Activated CD8-positive, alpha-beta memory T cell treated with anti-CD3 and anti-CD28 coated beads, Interleukin-2, amount 50 U/mL, for 48 hours (primary cell): ENCODE results near the gene MTX1.
"Not testable (repeated sequence)": the region's sequence is repeated elsewhere in the genome, so short reads cannot be mapped to it uniquely, and the experiment has no call there.

Experiments used
- DNase-seq: peaks from one replicate; pipeline ENCODE4 v3.0.0-alpha.2; 2020

The MTX1 gene, protein sequence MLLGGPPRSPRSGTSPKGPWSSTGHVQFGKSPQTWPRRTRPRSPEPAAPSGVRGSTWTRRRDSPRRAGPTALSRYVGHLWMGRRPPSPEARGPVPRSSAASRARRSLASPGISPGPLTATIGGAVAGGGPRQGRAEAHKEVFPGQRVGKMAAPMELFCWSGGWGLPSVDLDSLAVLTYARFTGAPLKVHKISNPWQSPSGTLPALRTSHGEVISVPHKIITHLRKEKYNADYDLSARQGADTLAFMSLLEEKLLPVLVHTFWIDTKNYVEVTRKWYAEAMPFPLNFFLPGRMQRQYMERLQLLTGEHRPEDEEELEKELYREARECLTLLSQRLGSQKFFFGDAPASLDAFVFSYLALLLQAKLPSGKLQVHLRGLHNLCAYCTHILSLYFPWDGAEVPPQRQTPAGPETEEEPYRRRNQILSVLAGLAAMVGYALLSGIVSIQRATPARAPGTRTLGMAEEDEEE

DNA sequence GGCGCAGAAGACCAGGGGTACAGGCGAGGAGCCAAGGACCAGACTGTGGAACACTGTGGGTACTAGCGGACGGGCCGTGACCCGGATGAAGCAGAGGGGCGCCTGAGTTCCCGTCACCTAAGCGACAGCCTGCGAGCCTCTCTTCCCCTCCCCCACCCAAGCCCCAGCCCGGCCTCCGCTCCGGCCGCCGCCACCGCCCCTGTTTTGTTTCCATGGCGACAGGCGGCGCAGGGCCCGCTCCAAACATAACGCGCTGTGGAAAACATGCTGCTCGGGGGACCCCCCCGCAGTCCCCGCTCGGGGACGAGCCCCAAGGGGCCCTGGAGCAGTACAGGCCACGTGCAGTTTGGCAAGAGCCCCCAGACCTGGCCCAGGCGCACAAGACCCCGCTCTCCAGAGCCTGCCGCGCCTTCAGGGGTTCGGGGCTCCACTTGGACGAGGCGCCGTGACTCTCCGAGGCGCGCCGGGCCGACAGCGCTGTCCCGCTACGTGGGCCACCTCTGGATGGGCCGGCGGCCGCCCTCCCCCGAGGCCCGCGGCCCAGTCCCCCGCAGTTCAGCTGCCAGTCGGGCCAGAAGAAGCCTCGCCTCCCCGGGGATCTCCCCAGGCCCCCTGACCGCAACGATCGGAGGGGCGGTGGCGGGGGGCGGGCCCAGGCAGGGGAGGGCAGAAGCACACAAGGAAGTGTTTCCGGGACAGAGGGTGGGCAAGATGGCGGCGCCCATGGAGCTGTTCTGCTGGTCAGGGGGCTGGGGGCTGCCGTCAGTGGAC, at the start of gene MTX1:
Gene MTX1 (plus strand): TSS at position 155 of the 771 bp plus-strand sequence. CDS start 110 bp downstream, at position 265.
- peak; percentile 92 for DNase-seq

DNA sequence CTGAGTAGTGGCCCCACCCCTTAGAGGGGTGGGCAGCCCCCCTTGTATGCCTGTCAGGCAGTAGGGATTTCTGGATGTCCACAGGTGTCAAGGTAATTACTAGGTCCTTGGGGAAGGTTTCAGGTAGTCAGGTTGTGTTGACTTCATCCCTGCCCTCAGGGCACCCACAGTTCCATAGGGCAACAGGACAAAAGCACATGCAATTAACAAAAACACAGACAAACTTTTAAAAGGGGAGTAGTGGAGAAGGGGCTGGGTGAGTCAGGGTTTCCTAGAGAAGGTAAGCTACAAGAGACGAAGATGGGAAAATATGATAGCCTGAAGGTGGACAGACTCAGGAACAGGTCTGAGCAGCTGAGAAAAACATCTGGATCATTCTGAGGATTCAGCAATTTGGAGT, 49.5 kb upstream of the MTX1 start:
- no peak for DNase-seq

DNA sequence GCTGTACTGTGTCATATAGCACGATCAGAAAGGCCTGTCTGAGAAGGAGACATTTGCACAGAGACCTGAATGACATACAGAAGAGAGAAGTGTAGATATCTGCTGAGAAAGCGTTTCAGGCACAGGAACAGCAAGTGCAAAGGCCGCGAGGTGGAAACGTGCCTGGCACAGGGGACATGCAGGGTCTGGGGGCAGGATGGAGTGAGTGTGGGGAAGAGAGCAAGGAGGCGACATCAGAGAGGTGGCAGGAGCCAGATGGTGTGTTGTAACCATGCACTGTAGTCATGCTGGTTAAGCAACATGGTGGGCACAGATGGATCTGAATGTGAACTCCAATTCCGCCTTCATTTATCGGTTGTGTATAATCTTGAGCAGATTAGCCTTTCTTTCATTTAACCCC, 48.4 kb upstream of the MTX1 start:
- no peak for DNase-seq

DNA sequence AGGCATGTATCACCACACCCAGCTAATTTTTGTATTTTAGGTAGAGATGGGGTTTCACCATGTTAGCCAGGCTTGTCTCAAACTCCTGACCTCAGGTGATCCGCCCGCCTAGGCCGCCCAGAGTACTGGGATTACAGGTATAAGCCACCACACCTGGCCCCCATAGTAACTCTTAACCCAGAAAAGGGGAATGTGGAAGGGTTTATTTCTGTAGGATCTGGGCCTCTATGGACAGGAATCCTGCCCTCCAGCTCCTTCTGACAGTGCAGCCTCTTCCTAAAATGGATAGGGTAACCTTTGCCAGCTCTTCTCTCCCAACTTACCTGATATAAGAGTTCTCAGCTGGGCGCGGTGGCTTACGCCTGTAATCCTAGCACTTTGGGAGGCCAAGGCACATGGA, 45.9 kb upstream of the MTX1 start:
- not testable (repeated sequence) for DNase-seq

DNA sequence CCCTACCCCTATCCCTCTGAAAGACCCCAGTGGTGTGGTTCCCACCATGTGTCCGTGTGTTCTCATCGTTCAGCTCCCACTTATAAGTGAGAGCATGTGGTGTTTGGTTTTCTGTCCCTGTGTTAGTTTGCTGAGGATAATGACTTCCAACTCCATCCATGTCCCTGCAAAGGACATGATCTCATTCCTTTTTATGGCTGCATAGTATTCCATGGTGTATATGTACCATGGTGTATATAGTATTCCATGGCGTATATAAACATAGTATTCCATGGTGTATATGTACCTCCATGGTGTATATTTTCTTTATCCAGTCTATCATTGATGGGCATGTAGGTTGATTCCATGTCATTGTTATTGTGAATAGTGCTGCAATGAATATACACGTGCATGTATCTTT, 44.7 kb upstream of the MTX1 start:
- DNase-seq: not testable (repeated sequence)

DNA sequence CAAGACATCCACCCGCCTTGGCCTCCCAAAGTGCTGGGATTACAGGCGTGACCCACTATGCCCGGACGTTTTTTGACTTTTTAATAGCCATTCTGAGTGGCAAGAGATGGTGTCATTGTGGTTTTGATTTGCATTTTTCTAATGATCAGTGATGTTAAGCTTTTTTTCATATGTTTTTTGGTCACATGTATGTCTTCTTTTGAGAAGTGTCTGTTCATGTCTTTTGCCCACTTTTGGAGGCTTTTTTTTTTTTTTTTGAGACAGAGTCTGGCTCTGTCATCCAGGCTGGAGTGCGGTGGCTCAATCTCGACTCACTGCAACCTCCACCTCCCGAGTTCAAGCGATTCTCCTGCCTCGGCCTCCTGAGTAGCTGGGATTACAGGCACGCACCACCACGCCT, 43.9 kb upstream of the MTX1 start:
- DNase-seq: not testable (repeated sequence)

DNA sequence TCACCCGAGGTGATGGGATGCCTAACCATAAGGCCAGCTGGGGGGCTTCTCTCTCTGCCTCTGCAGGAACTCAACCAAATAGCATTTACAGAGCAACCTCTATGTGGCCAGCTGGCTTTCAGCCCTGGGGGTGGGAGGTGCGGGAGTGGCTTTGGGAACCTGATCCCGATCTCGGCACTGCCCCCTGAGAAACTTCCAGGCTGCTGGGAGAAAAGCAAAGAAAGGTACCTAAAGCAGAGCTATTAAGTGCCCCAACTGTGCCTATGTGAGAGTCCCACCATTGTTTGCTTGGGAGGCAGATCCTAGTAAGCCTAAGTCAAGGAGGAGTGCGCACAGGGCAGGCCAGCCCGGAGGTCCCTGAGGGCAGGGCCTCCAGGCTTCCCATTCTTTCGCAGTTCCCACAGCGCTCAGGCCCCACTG, 42.4 kb upstream of the MTX1 start:
- peak; percentile 48 for DNase-seq

DNA sequence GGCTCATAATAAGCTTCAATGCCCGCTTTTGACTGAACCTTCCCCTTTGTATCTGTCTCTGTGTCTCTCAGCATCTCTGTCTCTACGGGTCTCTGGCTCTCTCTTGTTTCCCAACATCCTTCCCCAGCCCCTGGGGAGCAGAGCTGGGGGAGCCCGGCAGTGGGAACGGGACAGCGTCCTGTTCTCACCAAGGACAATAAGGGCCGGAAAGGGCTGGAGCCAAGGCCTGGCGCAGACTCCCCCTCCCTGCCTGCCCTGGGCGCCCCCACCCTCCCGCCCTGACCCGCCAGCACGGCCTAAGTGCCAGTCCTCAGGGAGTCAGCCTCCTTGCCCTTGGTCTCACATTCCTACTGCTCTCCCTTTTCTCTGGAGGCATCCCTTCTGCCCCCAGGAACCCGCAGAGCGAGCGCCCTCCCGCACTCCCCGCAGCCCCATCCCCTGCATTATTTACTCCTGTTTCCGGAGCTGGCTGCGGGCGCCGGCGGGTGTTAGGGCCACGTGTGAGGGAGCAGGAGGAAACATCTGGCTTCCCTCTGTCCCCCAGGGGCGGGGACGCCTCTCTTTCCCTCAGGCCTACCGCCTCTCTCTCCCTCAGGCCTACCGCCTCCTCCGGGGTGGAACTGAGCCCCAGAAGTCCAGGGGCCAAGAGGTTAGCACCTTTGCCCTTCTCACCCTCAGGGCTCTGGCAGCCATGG, 41.9 kb upstream of the MTX1 start:
- DNase-seq: peak; percentile 47

DNA sequence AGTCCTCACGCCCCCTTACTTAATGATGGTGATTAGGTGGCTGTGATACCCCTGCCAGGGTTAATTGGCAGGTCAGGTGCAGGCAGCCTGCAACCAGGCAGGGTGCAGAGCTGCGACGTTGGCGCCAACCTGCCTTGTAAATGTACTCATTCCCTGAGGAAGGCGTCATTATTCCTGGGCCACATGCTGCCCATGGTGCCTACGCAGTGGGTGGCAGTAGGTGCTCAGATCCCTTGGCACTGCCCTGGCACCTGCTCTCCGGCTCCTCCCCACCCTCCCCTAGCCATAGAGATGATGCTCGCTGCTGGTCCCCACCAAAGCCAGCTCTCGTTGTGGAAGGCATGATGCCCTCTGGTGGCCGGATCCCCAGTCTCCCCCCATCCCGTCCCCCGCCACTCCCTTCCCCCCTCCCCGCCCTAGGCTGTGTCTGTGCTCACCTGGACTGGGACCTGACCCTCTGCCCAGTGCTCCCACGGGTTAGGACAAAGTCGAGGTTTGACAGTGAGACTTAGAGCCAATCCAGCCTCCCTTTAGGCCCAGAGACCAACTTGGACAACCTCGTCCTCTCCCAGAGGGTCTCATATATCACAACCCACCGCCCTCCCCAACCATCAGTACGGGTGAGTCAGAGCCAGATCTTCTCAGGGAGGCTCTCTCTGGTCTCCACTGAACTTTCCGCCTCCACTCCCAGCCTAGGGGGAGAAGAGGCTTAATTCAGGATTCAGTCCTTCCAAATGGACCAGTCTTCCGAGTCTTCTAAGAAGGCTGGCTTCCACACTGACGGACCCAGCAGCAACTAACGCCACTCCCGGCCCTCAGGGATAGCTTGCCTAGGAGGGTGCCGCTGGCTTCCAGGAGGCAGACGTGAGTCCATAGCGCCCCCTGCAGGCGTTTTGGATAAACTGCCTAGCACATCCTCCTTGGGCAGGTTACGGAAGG, 41.1 kb upstream of the MTX1 start:
- peak; percentile 98 for DNase-seq

DNA sequence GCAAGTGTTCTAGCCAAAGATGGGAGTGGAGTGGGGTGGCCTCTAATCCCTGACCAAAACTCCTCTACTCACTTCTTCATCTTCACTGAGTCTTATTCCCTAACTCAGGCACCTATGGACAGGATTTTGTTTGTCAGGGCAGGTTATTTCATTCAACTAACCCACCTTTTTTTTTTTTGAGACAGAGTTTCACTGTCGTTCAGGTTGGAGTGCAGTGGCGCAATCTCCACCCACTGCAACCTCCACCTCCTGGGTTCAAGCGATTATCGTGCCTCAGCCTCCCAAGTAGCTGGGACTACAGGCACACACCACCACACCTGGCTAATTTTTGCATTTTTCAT, 40.4 kb upstream of the MTX1 start:
- not testable (repeated sequence) for DNase-seq

DNA sequence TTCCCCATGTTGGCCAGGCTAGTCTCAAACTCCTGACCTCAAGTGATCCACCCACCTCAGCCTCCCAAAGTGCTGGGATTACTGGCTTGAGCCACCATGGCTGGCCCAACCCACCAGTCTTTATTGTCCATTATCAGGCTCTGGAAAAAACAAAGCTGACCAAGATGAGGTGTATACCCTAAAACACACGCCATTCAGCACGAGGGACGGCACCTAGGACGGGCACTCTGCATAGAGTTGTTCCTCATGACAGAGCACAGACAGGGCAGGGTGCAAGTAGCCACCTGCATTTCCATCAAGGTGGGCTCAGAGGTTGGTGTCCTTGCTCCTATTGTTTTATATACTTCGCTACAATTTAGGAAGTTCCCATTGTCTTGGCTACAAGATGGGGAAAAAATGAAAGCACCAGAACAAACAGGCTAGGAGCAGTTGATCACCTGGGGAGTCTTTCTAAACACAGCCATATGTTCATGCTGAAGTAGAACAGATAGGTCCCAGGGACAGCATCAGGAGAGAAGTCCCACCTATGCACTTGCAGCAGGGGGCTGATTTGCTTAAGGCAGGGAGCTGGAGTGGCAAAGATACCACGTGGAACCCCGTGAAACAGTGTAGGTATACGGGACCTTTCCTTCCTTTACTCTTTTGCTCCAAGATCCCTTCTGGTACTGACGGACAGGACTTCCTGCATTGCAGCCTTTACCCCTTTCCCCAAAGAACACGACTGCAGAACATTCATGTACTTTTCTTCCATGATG, 39.9 kb upstream of the MTX1 start:
- DNase-seq: peak; percentile 47

DNA sequence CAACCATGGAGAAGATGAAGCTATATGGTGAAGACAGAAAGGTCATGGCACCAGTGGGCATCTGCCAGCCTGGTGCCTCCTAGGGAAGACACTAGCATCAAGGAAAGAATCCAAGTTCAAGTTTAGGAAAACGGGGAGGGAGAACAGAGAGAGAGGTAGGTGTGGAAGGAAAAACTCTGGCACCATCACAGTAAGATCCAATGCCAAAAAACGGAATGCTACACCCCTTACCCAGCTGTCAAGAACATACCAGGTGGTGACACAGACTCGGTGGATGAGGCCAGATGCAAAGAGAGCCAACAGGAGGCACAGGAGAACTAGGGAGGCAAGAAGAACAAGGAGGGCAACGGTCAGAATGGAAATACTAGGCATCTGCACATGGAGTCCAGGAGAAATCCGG, 39.0 kb upstream of the MTX1 start:
- peak; percentile 35 for DNase-seq

DNA sequence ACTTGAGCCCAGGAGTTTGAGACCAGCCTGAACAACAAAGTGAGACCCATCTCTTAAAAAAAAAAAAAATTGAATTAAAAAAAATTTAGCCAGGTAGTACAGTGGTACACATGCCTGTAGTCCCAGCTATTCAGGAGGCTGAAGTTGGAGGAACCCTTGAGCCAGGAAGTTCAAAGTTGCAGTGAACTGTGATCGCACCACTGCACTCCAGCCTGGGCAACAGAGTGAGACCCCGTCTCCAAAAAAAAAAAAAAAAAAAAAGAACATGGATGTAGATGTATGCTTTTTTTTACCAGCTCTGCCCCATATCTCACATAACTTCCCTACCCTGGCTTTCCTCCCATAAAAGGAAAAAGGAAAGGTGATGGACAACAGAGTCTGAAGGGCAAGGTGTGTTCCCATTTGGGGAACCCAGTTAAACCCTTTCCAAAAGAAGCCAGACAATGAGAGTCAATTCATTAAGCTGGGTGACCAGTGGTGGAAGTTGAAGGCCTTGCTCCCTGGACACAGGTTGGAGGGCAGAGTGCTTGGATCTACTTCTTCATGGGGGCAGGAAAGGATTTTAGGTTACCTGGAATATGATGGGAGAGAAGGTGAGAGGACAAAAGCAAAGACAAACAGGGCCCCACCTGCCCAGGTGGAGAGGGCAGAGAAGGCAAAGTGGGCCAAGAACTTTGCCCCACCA, 38.3 kb upstream of the MTX1 start:
- peak; percentile 35 for DNase-seq

DNA sequence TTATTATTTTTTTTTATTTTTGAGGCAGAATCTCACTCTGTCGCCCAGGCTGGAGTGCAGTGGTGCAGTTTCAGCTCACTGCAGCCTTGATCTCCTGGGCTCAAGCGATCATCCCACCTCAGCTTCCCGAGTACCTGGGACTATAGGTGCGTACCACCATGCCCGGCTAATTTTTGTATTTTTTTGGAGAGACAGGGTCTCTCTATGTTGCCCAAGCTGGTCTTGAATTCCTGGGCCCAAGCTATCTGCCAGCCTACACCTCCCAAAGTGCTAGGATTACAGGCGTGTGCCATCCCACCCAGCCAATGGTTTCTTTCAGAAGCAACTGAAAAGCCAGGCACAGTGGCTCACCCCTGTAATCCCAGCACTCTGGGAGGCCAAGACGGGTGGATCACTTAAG, 37.7 kb upstream of the MTX1 start:
- peak; percentile 33 for DNase-seq

DNA sequence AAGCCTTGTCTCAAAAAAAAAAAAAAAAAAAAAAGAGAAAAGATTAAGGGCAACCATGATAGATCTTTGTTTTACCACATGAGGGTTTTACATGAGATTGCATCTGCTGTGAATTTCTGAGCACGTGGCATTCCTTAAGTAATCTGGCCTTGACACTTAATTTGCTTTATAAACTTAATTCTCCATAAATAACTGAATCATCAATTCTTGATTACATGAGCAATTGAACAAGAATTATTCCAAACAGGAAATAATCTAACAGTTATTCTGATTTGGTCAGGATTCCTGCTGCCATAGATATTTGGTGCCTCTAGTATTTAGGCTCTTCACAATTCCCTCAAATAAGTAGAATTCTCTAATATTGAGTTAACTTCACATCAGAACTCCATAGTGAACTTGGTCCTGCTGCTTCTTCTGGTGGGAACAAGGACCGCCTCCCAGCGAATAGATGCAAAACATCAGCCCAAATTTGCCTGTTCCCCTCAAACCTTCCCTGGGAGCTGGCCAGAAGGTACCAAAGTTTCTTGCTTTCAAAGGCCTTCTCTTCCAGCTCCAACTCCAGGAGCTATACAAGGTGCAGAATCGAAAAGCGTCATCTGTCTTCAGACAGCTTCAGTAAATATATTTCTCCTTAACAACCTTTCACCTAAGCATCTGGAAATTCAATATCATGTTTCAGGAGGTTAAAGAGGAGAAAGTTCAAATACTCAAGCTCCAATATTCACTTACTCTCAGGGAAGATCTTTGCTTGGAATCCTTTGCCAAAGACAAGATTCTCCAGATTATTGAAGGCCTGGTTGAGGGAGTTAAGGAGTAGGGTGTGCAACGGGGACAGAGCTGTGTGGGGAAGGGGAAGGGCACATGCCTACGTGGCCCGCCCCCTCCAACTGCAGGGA, 36.4 kb upstream of the MTX1 start:
- DNase-seq: peak; percentile 45

DNA sequence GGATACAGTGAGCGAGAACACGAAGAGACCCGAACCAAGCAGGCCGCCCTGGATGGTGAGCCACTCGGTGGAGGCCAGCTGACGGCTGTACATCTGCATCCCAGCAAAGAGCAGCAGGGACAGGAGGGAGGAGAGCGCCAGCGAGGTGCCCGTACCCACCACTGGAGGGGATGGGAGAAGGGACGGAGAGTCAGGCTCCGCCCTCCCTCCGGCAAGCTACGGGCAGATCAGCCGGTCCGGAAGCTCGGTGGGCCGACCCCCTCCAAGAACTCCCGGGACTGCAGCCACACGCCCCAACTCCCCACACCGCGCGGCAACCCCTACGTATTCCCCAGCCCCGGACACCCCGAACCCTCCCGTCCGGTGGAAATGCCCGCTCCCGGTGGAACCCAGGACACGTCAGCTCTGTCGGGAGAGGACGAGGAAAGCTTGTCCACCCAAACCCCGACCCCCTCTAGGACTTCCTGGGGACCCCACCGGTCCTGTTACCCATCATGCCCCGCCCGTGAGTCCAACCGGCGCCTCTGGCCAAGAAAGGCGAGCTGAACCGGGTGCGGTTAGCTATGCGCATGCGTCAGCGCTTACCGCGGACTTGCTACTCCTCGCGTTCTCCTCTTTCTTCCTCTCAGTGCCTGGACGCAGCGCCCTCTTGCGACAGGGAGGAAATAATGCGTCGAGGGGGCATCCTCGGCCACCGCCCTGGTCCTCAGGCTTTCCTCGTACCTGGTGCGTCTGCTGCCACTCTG, 35.6 kb upstream of the MTX1 start, which contains the start of gene KRTCAP2:
Gene KRTCAP2 (minus strand): TSS at position 573 of the 746 bp plus-strand sequence. CDS start 80 bp downstream, at position 493.
- peak; percentile 97 for DNase-seq

DNA sequence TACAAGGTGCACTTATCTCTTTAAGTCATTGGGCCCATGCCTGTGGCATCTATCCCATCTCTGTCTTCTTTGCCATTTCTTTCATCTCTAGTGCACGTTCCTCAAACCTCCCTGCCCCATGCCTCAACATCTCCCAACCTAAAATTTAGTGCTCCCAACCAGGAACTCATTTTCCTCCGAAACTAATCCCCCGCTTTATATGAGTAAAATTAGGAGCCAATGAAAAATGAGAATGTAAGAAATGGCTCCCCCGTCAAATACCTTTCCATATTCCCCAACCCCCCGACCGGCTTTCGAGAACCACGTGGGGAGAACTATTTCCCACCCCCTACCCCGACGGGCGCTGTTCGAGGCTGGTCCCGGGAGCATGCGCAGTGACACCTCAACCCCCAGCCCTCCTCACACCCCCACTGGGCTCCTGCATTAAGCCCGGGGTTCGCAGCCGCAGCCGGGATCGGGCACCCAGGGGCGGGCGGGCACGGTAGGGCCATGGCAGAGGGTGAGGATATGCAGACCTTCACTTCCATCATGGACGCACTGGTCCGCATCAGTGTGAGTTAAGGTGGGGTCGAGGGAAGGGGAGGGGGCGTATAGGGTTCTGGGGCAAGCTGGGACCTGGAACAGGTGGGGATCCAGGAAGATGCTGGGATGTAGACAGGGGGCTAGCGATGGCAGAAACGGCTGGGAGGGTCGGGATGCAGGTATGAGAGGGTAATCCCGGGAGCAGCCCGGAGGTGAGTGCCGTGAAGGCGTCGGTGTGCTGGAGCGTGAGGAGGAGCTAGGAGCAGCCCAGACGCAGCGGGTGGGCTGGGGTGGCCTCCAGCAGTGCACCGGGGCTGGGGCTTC, 34.8 kb upstream of the MTX1 start, which contains the start of gene TRIM46:
Gene TRIM46 (plus strand): TSS at position 372 of the 846 bp plus-strand sequence. CDS start 118 bp downstream, at position 490.
- peak; percentile 85 for DNase-seq
